ENCODE data around the gene SOX8.
A peak's percentile ranks its signal among the peaks of the same experiment; 100 is the strongest.
"Not testable (repeated sequence)": the region's sequence is repeated elsewhere in the genome, so short reads cannot be mapped to it uniquely, and the experiment has no call there.

Gene SOX8

GRCh38 chr16:945271-946047, 36.1 kb upstream of the SOX8 start:
- no peak for TF ChIP-seq CTCF (conservative IDR thresholded peaks at IDR 0.05; ENCODE audit: control insufficient read depth, insufficient read depth, low read depth, low read length)
- no peak overlapping the region for H3K4me3 ChIP-seq (ENCODE audit: control insufficient read depth, low read depth, low read length)
- DNase-seq (ENCODE audit: low read depth): no peak

- no peak overlapping the region for H3K4me3 ChIP-seq (ENCODE audit: control insufficient read depth, low read depth, low read length)
- DNase-seq (ENCODE audit: low read depth): no peak
- no peak for TF ChIP-seq CTCF (conservative IDR thresholded peaks at IDR 0.05; ENCODE audit: control insufficient read depth, insufficient read depth, low read depth, low read length)
These were observed 35.5 kb upstream of the SOX8 start for GRCh38 chr16:946048-946395.

DNA sequence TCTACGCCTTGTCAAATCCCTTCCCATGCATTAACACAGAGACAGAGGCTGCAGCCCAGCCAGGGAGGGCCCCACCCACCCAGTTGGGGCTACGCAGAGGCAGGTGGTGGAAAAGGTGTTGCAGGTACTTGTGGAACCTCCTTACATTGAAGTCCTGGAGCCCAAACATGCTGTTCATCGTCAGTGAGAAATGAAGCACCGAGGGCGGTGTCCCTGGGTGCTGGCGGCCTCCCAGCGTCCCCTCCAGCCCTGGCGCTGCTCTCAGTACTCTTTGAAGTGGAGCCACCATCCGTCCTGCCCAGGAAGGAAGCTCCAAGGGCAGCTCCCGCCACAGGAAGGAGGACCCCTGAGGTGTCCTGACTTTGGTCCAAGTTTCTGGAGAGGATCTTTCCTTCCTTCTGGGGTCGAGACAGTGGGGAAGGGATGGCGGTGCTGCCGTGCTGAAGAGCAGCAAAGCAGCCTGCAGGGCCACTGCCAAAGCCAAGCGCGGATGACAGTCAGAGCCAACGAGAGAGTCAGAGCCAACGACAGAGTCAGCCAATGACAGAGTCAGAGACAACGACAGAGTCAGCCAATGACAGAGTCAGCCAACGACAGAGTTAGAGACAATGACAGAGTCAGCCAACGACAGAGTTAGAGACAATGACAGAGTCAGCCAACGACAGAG, 34.2 kb upstream of the SOX8 start:
- H3K4me3 ChIP-seq (ENCODE audit: control insufficient read depth, low read depth, low read length): no peak overlapping the region
- TF ChIP-seq CTCF (conservative IDR thresholded peaks at IDR 0.05; ENCODE audit: control insufficient read depth, insufficient read depth, low read depth, low read length): no peak

DNA sequence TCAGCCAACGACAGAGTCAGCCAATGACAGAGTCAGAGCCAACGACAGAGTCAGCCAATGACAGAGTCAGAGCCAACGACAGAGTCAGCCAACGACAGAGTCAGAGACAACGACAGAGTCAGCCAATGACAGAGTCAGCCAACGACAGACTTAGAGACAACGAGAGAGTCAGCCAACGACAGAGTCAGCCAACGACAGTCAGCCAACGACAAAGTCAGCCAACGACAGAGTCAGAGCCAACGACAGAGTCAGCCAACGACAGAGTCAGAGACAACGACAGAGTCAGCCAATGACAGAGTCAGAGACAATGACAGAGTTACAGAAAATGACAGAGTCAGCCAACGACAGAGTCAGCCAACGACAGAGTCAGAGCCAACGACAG, 33.7 kb upstream of the SOX8 start:
- DNase-seq (ENCODE audit: low read depth); H3K4me3 ChIP-seq (ENCODE audit: control insufficient read depth, low read depth, low read length): not testable (repeated sequence)

More for the DNA sequence above, 34.2 kb upstream of the SOX8 start:
- DNase-seq (ENCODE audit: low read depth): no peak

DNA sequence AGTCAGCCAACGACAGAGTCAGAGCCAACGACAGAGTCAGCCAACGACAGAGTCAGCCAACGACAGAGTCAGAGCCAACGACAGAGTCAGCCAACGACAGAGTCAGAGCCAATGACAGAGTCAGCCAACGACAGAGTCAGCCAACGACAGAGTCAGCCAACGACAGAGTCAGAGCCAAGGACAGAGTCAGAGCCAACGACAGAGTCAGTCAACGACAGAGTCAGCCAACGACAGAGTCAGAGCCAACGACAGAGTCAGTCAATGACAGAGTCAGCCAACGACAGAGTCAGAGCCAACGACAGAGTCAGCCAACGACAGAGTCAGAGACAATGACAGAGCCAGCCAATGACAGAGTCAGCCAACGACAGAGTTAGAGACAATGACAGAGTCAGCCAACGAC, 32.8 kb upstream of the SOX8 start:
- not testable (repeated sequence) for DNase-seq (ENCODE audit: low read depth); H3K4me3 ChIP-seq (ENCODE audit: control insufficient read depth, low read depth, low read length)

GRCh38 chr16:950733-951573, 30.6 kb upstream of the SOX8 start:
- H3K4me3 ChIP-seq (ENCODE audit: control insufficient read depth, low read depth, low read length); DNase-seq (ENCODE audit: low read depth): not testable (repeated sequence)

- no peak overlapping the region for H3K4me3 ChIP-seq (ENCODE audit: control insufficient read depth, low read depth, low read length)
- DNase-seq (ENCODE audit: low read depth): peak; percentile 40
- no peak for TF ChIP-seq CTCF (conservative IDR thresholded peaks at IDR 0.05; ENCODE audit: control insufficient read depth, insufficient read depth, low read depth, low read length)
These were observed 29.8 kb upstream of the SOX8 start for GRCh38 chr16:951660-952301.

DNA sequence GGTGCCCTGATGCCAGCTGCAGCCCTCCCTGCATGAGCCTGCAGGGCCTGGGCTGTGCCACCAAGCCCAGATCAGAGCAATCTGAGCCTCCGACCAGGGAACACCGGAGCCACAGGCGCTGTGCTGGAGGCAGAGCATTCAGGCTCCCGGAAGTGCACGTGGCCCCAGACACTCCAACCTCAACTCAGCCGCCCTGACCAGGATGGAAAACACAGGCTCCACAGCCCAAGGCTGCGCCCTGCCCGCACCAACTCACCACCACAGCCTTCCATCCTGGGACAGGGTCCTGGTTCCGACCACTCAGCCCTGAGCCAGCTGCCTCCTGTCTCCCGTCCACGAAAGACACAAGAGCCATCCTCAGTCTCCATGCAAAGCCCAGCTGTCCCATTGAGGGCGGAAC, 29.2 kb upstream of the SOX8 start:
- H3K4me3 ChIP-seq (ENCODE audit: control insufficient read depth, low read depth, low read length): no peak overlapping the region
- no peak for DNase-seq (ENCODE audit: low read depth)
- TF ChIP-seq CTCF (conservative IDR thresholded peaks at IDR 0.05; ENCODE audit: control insufficient read depth, insufficient read depth, low read depth, low read length): no peak

GRCh38 chr16:953818-954217, 27.8 kb upstream of the SOX8 start:
- DNase-seq (ENCODE audit: low read depth); H3K4me3 ChIP-seq (ENCODE audit: control insufficient read depth, low read depth, low read length): not testable (repeated sequence)

GRCh38 chr16:955766-956165, 25.8 kb upstream of the SOX8 start:
- DNase-seq (ENCODE audit: low read depth); H3K4me3 ChIP-seq (ENCODE audit: control insufficient read depth, low read depth, low read length): not testable (repeated sequence)
